NCI-H82 (cell line): ENCODE data around the gene LRCH4.

Experiments used
- DNase-seq: peaks from one replicate; lab custom pipeline; 2025; lab: John Stamatoyannopoulos, UW

Gene LRCH4

DNA sequence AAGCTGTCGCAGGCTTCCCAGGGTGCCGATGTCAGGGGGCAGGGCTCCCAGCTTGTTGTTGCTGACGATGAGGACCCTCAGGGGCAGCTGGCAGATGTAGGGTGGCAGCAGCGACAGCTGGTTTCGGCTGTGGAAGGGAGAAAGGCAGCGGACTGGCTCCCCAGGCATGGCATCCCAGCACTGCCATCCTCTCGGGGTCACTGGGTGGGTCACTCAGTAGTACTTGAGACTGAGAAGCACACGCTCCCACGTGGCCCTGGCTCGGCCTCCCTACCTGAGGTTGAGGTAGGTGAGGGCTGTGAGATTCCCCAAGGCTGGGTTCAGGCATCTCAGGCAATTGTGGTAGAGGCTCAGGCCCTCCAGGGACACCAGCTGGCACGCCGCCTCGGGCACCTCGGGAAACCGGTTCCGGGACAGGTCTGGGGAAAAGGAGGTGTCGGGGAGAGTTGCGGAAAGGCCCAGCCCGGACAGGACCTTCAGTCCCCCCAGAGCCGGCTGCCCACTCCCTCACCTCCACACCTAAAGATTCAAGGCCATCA lies 3.8 kb downstream of the LRCH4 start:
- DNase-seq: no peak

DNA sequence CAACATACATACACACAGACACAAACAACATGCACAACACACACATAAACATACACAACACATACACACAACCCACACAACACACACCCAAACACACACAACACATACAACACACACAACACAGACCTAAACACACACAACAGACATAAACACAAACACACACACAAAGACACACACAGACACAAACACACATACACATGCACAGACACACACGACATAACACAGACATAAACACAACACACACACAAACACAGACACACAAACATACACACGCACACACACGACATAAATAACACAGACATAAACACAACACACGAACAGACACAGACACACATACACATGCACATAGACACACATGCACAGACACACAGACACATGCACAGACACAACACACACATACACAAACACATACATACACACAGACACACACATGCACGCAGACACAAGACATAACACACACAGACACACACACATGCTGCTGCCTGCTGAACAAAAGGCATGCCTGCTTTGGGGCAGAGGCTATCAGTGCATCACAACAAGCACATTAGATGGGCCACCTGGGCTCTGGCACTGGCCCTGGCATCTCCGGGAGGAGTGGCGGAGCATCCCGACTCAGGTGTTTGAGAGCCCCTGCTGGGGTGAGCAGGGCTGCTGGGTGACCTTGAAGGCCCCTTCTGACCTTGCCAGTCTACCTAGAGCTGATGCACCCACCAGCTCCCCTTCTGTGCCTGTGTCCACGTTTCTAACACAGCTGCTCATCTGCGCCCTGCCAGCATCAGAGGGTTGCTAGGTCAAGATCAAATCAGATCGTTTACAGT lies 5.3 kb downstream of the LRCH4 start:
- no peak for DNase-seq

DNA sequence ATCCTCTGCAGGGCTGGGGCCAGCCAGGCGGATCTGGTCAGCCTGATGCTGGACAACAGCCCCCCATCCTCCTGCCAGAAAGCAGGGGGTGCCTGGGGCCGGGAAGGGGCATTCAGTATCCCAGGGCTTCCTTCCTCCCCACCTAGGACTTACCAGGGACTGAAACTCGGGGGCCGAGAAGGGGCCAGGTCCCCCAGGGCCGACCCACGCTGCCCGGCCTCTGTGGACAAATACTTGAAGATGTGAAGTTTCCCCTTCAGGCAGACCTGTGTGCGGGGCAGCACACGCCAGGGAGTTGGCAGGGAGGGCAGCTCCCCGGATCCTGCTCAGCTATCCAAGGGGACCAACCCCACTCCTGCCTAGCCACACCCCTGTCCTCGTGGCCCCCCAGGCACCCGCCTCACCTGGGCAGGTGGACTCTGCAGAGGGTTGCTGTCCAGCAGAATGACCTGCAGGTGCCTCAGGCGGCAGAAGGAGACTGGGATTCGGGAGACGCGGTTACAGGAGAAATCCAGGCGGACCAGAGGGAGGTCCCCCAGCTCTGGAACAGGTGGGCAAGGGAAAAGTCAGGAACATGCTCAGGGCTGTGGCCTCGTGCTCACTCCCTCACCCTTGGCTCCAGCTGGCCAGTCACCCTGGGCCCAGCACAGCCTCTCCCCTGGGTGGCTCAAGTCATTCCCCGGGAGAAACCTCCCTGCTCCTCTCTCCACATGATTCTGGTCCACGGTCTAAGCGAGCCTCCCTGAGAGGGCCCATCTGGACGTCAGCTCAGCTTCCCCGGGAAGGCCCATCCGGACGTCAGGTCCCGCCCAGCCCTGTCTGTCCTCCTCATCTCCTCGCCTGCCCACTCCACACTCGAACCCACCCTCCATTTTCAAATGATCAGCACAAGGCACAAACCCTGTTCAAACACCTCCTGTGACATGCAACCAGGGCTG lies 7.4 kb downstream of the LRCH4 start:
- no peak for DNase-seq

DNA sequence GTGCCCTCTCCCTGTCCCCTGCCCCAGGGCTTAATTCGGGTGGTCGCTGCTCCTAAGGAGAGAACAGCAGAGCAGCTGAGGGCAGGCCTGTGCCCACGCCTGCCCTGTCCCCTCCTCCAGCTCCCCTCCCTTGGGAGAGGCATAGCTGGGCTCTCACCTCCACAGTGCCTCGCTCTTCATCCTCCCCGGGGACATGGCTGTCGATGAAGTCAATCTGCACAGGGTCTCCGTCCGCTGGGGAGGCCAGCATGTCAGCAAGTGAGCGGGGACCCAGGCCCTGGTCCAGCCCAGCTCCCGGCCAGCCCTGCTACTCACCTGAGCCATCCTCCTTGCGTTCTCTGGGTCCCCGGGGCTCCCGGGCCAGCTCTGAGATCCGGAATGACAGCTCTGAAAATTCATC lies 8.4 kb downstream of the LRCH4 start:
- DNase-seq: no peak

DNA sequence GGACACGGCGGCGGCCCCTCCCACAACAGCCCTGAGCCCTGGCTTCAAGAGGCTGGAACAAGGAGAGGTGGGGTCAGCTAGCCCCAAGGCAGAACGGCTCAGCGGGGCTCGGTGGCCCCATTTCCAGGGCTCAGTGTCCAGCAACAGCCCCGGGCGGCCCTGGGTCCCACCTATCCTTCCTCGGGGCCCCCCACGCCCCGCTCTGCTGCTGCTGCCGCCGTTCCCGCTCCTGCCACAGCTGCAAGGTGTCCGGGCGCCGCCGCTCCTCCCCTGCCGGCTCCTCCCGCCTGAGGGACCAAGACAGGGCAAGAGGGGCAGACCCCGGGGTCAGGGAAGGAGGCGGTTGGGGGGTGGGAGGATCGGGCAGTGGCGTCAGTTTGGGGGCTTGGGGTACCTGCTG lies 8.8 kb downstream of the LRCH4 start:
- DNase-seq: no peak

DNA sequence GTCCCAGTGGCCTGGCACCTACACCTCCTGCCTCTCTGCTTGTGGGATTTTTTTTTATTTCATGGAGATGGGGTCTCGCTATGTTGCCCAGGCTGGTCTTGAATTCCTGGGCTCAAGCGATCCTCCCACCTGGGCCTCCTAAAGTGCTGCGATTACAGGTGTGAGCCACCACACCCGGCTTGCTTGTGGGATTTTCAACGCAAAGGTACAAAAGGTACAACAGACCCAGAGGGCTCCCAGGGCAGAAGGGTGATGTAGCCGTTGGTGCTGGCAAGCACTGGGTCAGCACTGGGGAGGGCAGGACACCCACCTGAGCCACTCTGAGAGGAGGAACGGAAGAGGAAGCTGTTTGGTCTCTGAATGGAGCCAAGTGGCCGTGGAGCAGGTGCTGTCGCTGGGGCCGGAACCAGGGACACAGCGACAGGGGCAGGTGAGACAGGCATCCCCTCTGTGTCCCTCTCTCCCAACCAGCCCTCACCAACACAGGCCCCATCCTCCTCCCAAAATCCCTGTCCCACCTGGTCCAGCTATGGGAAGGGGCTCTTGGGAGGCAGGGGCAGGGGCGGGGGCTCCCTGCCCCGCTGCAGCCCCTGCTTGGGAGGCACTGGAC lies 9.4 kb downstream of the LRCH4 start:
- DNase-seq: no peak

DNA sequence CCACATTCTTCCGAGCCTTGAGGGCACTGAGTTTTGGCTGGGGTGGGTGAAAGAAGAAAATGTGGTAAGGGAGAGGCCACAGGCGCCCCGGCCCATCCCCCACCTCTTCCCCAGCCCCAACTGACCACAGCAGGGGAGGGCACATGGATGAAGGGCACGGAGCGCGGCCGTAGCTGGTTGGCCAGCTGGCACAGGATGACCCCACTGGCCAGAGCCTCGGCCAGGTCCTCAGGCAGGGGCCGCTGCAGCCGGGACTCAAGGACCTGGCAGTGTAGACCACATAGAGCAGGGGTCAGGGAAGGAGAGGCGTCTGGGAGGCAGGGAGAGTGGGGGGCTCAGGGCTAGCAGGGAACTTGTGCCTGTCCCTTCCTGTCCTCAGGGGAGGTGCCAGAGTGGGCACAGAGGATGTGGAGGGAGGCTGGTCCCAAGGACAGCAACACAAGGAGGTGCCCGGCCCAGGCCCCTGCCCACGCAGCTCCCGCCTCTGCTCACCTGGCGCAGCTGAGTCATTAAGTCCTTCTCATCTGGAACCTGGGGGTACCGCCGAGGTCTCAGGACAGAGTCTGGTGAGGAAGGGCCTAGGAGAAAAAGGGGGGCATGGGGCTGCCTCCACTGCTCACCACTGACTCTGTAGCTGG lies 10.1 kb downstream of the LRCH4 start:
- no peak for DNase-seq

DNA sequence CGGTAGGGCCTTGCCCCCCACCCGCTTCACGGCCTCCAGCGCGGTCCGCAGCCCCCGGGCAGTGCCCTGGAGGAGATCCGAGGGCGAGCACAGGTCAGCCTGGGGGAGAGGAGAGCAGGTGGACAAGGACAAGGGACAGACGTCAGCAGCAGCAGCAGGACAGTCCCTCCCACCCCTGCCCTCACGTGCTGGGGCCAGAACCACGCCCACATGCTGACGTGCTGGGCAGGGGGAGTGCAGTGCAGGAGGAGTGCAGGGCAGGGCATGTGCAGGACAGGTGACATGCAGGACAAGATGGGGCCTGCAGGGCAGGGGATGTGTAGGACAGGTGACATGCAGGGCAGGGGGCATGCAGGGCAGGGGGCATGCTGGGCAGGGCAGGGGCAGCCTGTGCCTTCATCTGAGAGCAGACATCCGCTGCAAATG lies 10.7 kb downstream of the LRCH4 start:
- DNase-seq: no peak

DNA sequence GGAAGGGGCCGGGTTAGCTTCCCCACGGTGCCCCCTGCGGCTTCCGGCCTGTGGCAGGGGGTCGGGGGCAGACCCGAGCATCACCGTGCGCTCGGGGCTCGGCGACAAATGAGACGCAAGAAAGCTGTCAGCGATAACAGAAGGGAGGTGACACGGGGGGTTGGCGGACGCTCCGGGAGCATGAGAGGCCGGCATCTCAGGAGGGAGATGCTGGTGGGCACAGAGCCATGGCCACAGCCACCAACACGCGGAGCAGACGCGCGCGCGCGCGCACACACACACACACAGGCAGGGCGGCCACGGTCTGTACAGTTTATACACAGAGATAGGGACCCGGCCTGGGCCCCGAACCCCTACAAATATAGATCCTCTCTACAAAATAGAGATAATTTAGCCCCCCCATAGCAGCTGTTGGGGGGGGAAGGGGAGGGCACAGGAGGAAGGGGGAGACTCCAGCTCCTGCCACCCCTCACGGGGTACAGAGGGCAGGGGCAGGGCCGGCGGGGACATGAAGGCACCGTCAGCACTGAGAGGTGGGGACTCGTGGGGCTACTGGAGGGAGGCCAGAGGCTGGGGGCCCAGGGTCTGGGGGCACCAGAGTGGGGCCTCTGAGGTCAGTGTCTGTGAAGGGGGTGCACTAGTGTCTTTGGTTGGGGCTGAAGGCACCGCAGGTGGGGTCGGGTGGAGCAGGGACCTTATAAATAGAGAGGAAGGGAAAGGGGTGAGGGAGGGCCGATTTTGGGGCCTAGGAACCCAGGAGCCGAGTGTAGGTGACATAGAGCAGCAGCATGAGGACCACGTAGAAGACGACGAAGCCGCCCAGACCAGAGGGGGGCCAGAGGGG lies 11.3 kb downstream of the LRCH4 start:
- no peak for DNase-seq

DNA sequence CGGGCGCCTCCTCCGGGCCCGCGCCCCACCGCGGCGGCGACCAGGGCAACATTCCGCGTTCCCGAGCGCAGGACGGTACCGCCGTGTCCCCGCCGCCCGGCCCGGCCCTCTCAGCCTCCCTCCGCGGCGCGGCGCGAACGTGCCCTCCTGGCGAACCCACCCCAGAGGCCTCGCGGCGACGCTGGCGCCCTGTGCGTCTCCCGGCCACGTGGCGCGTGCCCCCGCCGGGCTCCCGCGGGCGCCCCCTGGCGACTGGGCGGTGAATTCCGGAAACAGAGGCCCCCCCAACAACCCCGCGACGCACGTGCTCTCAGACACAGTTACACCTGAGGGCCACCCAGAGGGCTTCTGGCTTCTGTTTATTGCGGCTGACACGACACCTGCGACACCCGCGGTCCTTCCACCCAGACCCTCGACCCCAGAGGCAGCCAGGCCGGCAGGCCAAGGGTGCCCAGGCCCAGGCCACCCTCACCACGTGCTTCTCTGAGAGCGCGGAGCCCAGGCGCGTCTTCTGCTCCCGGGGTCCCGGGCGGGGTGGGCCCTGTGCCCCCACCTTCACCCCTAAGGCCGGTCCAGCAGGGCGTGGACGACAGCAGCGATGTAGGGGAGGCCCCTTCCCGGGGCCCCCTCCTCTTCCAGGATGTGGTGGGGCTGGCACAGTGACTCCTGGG lies 12.1 kb downstream of the LRCH4 start, which contains the start of gene SAP25:
Gene SAP25 (minus strand): TSS at position 210 of the 671 bp plus-strand sequence. CDS start 158 bp downstream, at position 52.
- no peak for DNase-seq

DNA sequence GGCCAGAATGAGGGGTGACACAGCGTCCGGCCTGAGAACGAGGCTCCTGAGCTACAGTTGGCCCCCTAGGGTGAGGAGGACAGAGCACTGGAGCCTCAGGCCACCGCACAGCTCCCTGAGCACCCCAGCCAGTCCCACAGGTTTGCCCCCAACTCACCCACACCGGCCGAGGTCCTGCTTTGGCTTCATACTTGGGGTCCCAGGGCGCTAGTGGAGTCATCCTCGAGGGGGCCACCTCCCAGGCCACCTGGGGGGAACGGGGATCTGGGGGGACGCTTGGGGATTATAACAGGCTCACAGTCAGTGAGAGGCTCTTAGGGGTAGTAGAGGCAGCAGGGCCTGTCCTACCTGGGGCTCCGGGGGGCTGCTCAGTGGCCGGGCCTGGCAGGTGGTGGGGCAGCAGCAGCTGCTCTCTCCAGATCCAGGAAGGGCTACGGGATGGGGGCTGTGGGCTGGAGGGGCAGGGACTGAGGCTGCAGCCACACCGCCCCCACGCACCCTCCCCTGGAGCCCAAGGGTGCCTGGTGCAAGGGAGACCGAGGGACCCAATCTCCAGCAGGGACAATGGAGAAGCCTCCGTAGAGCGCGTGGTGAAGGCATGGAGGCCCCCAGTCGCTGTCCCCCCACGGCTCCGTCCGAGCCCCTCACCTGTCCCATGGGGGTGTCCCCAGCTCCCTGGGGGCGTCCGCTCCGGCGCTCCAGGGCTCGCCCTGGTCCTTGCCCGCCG lies 12.8 kb downstream of the LRCH4 start:
- DNase-seq: no peak

DNA sequence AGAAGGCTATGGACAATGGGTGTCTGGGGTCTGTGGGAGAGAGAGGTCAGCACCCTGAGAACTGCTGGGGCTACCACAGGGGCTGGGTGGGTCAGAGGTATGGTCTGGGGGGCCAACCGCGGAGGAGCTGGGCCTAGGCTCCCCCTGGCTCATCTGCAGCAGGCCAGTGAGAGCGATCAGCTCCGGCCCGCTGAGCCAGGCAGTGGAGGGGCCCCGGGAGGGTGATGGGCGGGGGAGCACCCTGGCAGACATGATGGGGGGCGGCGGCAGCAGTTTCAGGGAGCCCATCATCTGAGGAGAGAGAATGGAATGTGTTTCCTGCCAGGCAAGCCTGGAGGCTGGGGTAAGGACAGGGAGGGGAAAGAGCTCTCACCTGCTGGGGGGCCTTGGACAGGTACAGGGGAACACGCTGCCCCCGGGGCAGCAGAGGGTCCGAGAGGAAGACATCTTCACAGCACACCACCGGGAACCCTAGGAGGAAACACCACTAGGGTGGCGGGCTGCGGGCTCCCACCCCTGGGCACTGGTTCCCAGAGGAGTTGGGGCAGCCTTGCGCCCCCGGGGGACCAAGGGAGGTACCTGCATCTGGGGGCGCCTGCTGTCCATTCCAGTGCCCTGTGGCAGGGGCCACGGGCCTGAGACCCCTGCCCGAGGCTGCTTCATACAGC lies 13.5 kb downstream of the LRCH4 start:
- DNase-seq: no peak

DNA sequence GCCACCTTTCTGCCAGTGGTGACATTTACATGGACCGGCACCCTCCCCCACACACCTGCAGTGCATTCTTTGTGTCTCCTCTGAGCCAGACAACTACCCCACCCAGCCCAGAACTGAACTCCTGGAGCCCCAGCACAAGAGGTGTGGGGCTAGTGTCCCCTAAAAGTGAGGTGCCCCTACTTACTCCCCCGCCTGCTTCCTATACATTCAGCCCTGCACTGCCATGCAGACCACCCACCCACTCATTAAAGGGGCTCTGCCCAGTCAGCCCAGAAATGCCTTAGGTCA lies 14.2 kb downstream of the LRCH4 start:
- no peak for DNase-seq

DNA sequence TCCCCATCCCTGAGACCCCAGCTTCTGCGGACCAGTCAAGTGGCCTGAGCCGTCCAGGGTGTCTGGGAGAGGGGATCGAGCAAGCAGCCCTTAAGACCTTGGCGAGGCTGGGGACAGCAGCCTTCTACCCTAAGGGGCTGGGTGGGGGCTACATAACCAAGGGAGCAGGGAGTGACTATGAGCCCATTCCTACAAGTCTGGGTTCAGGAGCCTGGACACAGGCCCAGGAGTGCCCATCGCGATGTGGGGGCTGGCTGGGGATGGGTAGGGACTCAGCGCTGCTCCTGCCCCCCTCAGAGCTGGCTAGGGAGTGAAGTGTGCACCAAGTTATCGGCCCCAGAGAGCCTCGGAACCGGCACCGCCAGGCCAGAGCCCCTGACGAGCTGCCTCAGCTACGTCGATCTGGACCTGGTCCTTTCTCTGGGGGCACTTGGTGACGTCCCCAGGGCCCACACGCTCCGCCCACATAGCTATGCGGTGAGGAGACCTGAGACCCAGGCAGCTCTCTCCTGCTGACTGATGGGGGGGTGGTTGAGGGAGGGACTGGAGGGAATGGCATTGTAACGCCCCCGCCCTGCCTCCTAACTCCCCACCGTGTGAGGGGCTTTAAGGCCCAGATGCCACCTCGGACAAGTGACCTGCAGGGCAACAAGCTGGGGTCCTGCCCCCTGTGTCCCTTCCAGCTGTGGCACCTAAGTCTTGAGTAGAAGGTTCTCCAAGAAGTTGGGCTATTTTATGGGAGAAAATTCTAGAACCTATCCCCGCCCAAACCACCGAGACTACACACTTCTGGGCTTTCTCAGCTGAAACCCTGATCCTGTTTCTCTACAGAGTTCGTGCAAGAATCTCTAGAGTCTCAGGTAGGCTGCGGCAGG lies 14.7 kb downstream of the LRCH4 start:
- no peak for DNase-seq

DNA sequence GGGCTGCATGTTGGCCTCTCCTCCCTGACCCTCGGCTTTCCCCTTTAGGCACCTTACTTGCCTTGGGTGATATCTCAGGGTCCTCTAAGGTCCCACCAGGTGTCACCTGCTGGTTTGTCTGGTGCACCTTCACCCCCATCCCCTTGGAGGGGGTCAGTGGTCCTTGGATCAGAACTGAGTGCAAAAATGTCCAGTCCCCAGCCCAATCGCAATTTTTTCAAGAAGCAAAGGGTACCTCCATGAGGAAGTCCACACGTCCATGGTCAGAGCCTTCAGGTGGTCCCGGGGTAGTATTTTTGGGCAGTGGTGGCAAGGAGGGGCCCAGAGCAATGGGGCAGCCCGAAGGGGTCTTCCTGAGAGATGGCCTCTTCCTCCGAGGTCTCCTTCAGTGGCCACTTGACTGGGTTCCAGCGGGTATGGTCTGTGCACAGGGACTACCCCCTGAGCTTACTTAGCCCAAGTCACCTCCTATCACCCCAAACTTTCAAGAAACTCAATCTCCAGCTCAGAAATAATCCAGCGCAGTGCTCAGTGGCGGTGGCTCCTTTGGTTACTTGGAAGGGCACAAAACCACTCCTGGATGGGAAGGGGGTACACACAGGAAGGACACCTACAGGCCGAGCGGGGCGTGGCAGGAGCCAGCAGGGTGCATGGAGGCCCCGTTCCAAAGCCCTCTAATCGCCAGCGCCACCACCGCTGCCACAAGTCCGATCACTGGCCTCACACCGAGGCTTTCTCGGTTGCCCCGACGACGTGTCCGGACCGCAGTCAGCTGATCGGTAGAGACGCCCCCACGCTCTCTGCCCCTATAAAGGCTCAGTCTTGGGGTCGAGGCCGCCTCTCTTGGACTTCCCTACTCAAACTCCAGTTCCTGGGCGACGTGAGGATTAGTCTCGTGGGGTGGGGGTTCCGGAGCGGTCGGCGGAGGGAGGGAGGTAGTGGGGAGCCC lies 16.8 kb downstream of the LRCH4 start:
- peak; percentile 72 for DNase-seq

DNA sequence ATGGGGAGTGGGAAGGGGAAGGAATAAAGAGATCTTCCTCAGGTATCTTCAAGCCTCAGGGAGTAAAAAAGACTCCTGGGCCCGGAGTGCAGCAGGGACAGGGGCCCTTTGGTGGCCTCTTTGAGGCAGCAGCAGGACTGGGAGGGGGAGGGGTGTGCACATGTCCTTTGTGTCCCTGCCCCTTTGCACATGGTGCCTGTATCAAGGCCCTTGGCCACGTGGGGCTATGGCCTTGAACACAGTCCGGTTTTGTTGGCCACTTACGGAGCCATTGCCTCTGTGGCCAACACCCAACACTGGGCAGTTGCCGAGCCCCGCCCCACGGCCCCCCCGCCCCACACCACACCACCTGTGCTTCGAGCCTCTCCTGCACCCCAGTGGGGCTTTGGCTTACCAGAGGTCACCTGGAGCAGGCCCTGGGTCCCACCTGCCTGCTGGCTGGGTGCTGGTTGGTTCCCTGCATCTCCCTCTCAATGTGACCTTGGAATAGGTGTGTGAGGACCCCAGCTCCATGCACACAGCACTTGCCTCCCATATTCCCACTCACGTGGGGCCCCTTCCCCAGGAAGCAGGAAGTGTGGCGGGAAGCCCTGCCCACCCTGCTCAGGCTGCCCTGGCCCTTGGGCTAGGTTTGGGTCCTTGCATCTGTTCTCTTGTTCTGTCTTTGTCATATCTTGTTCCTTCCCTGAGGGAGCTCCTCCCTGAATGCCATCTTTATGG lies 17.6 kb downstream of the LRCH4 start:
- no peak for DNase-seq
